Adrenal gland (tissue), 12 donors: ENCODE results near the gene IMMP2L. TPM values are rescaled to one million over a fixed set of nuclear protein-coding genes. Genes with fewer than 3 reads are reported as not detected.
A peak's percentile ranks its signal among the peaks of the same experiment; 100 is the strongest.

Experiments
- DNase-seq, 7 donors: peaks; one replicate each; pipeline ENCODE4 v3.0.0-alpha.2; 2019 to 2020
- H3K27ac ChIP-seq, 5 donors: fragments of 200-600 bp; sonication (generic) in 4 of 5; 1 replicate in 3 of 5; 2 replicates in 2 of 5; pipeline versions ENCODE4 v1.5.1 to v1.8.0; 2016 to 2020; ENCODE audit warnings: mild to moderate bottlenecking in 1 of 5
- H3K27me3 ChIP-seq: fragments of 200-600 bp; 2 replicates; pipeline ENCODE4 v1.8.0; 2021
- H3K36me3 ChIP-seq, 2 donors: fragments of 200-600 bp; replicated peaks in 1 of 2; 1 replicate in 1 of 2; 2 replicates in 1 of 2; pipeline versions ENCODE4 v1.5.1 to v1.8.0; 2018 to 2022
- H3K4me1 ChIP-seq, 2 donors: fragments of 200-600 bp; replicated peaks in 1 of 2; 1 replicate in 1 of 2; 2 replicates in 1 of 2; pipeline versions ENCODE4 v1.5.1 to v1.8.0; 2018 to 2021
- H3K4me3 ChIP-seq, 4 donors: fragments of 200-600 bp; sonication (generic) in 3 of 4; one replicate each; pipeline ENCODE4 v1.5.1; 2016 to 2018
- H3K9me3 ChIP-seq, 3 donors: fragments of 200-600 bp; sonication (generic) in 1 of 3; replicated peaks in 1 of 3; 1 replicate in 2 of 3; 2 replicates in 1 of 3; pipeline versions ENCODE4 v1.5.1 to v1.8.0; 2016 to 2021
- CTCF ChIP-seq, 6 experiments: fragments of 450-650 bp in 4 of 6; fragments of 200-600 bp in 2 of 6; sonication (generic) in 1 of 6; IDR thresholded peaks; 1 replicate in 5 of 6; 2 replicates in 1 of 6; pipeline versions ENCODE4 v1.5.1 to v1.8.0; 2016 to 2021; ENCODE audit warnings: antibody characterized with exemption in 6 of 6, mild to moderate bottlenecking in 2 of 6, moderate library complexity in 1 of 6
- POLR2A ChIP-seq, 2 donors: fragments of 450-650 bp; IDR thresholded peaks; one replicate each; pipeline ENCODE4 v1.6.1; 2017; ENCODE audit warnings: antibody characterized with exemption in 2 of 2, mild to moderate bottlenecking in 2 of 2, moderate library complexity in 1 of 2
- WGBS, 4 donors: extraction: QIAGEN DNeasy Blood & Tissue Kit in 2 of 4; methylation state at CpG; one replicate each; pipeline versions ENCODE4 v1.1.5 to v1.1.7; 2013 to 2017; 5-methylcytosine and 5-hydroxymethylcytosine counted together
- intact Hi-C, 2 donors: fragments of 100-400 bp; cut with DNase I; formaldehyde crosslinking; loops; one replicate each; pipeline versions ENCODE4 v1.14.1 to v1.15.0; 2022 to 2023
- polyA plus RNA-seq, 3 donors: library from polyadenylated mRNA; stranded (reverse); fragments of 200-250 nt in 2 of 3; fragments of 350-450 nt in 1 of 3; fragmentation: Illumina TruSeq in 1 of 3; extraction: RNeasy Lipid Tissue Mini Kit (QIAGEN cat#74804) in 1 of 3; gene quantifications; one replicate each; pipeline ENCODE4 v1.2.3, GENCODE V29; 2013 to 2014
- total RNA-seq, 9 donors: library from RNA; depleted of rRNA in 4 of 9; stranded (reverse); fragments of >200 nt in 4 of 9; fragments of 120-200 nt in 1 of 9; fragmentation: NEBNext Ultra II Directional in 1 of 9; extraction: Animal tissue kit (Norgen Biotek cat#: 25700) in 1 of 9; gene quantifications; one replicate each; pipeline versions ENCODE4 v1.1.0 to v1.2.4, GENCODE V29; 2013 to 2023
- donor health status: healthy with polysubstance abuse.
- donor health status: Bipolar disorder and iron deficiency.
- donor health status: DM: yes; HTN: yes; CAD: no.
- donor health status: DM: no; HTN: no; CAD: no.
- donor health status: DM: no; HTN: no; CAD: no.
- donor health status: DM: yes; HTN: yes; CAD: no.

Gene IMMP2L
- total and polyA plus RNA-seq, 12 donors = 13.4 to 34.1 (median 25.3) TPM

GRCh38 chr7:111049971-111050680, 512.2 kb downstream of the IMMP2L start:
- WGBS, 4 donors = 70 to 85% (median 79%) methylated on average over 7 of the region's 7 CpGs
- H3K27me3 ChIP-seq = no peaks in the 10 kb centered on the region
- no peaks in the 10 kb centered on the region for H3K36me3 ChIP-seq
- TF ChIP-seq CTCF (IDR thresholded peaks at IDR 0.05) (no peak), POLR2A (IDR thresholded peaks at IDR 0.05) (no peak)
- no peak for DNase-seq
- peaks cover 0 to 4% of the 10 kb centered on the region in 2 donors for H3K4me1 ChIP-seq
- H3K9me3 ChIP-seq = peaks cover 0 to 9% (median 0%) of the 10 kb centered on the region in 3 donors
- H3K27ac ChIP-seq = no peak overlapping the region
- H3K4me3 ChIP-seq = no peak overlapping the region
- intact Hi-C loops = no loop called here

- Histone ChIP-seq H3K9me3 (peaks cover 0 to 9% (median 0%) of the 10 kb centered on the region in 3 donors), H3K27ac (no peak overlapping the region), H3K4me1 (peaks cover 0 to 11% of the 10 kb centered on the region in 2 donors), H3K27me3 (no peaks in the 10 kb centered on the region), H3K4me3 (no peak overlapping the region), H3K36me3 (no peaks in the 10 kb centered on the region)
- DNase-seq = no peak
- 87 to 95% (median 90%) methylated on average over 4 of the region's 4 CpGs for WGBS, 4 donors
- intact Hi-C loops = no loop called here
- no peak for TF ChIP-seq POLR2A (IDR thresholded peaks at IDR 0.05)
- no peak for TF ChIP-seq CTCF (IDR thresholded peaks at IDR 0.05)
Measured at GRCh38 chr7:111047595-111047994, 514.7 kb downstream of the IMMP2L start.

GRCh38 chr7:111045449-111045848, 516.8 kb downstream of the IMMP2L start:
- Histone ChIP-seq H3K9me3 (peaks cover 0 to 9% (median 0%) of the 10 kb centered on the region in 3 donors), H3K36me3 (no peaks in the 10 kb centered on the region), H3K27me3 (no peaks in the 10 kb centered on the region), H3K4me3 (no peak overlapping the region), H3K4me1 (peaks cover 0 to 11% of the 10 kb centered on the region in 2 donors), H3K27ac (no peak overlapping the region)
- no peak for TF ChIP-seq POLR2A (IDR thresholded peaks at IDR 0.05)
- no peak for TF ChIP-seq CTCF (IDR thresholded peaks at IDR 0.05)
- intact Hi-C loops = no loop called here
- DNase-seq = peak in 4 of 7 donors; percentile 18 to 32 (median 26)

- H3K4me1 ChIP-seq = peaks cover 0 to 11% of the 10 kb centered on the region in 2 donors
- H3K36me3 ChIP-seq = no peaks in the 10 kb centered on the region
- no peak for DNase-seq
- no peaks in the 10 kb centered on the region for H3K27me3 ChIP-seq
- H3K9me3 ChIP-seq = peaks cover 0 to 9% (median 0%) of the 10 kb centered on the region in 3 donors
- H3K4me3 ChIP-seq = no peak overlapping the region
- WGBS, 4 donors = 37 to 50% (median 49%) methylated on average over 1 of the region's 1 CpG
- TF ChIP-seq CTCF (IDR thresholded peaks at IDR 0.05) = no peak
- H3K27ac ChIP-seq = no peak overlapping the region
- intact Hi-C loops = no loop called here
Measured at GRCh38 chr7:111043561-111043960, 518.7 kb downstream of the IMMP2L start.
